Measurements from ENCODE around the gene PRRT1B.

PRRT1B gene

DNA sequence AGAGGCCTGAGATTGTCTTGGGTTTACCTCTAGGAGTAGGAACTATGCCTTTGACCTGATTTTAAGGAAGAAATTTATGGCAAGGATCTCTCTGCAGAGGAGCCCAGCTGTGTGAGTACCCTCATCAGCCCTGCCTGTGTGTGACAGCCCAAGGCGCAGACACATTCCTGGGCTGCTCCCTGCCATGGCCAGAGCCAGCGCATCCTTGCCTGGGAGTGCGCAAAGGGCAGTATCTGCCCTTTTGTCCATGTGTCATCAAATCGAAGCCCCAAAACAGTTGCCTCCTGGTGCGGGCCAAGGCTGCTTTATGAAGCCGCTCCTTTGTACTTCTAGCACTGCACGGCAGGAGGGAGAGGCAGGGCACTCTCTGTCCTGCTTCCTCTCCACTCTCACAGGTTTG is 51.9 kb downstream of the PRRT1B start:
- DNase-seq = no peak

DNA sequence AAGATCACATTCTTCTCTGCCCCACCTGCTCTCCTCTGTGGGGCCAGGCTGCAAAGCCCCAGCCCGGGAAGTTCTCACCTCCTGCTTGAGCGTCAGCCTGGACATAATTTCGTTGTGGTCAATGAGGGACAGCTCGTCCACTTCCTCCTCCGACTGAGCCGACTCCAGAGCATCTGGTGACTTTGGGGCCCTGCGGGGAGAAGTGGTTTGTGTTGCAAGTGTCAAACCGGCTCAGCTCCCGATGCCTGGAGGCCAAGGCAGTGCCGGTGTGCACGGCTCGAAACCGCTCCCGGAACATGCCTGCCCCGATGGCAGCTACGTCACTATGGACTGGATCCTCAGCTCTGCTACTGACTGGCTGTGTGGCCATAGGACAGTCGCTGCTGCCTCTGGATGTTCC is 52.8 kb downstream of the PRRT1B start:
- DNase-seq = peak; percentile 95 to 98 (median 96)

DNA sequence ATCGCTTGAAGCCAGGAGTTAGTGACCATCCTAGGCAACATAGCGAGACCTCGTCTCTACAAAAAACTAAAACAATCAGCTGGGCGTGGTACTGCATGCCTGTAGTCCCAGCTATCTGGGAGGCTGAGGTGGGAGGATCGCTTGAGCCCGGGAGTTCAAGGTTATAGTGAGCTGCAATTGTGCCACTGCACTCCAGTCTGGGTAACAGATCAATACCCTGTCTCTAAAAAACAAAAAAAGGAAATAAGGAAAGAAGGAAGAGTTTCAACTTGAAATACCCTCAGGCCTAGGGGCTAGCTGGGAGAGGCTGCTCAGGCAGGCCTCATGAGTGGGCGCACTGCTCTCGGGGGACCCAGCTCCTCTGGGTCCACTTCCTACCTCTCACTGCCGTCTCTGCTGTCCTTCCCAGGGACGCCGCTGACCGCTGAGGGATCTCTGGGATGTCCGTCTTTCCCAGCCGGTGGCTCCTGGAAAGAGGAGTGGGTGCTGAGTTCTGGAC is 56.4 kb downstream of the PRRT1B start:
- no peak for DNase-seq

DNA sequence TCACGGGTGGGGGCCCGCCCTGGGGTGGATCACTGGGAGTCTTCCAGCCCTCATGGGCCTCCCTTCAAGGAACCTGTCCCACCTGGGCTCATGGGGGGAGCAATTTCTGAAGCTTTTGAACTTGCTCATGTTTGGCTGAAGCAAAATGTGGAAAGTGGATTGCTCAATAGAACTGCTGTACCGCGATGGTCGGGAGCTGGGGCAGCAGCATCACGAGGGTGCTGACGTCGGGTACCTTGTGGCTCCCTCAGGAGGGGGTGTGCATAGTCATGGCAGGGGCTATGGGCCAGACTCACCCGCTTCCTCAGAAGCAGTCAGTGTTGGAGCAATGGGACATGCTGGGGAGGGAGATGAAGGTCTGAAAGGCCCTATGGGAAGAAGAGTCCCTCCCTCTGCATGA is 57.9 kb downstream of the PRRT1B start:
- DNase-seq = peak; percentile 78 to 88 (median 82)

DNA sequence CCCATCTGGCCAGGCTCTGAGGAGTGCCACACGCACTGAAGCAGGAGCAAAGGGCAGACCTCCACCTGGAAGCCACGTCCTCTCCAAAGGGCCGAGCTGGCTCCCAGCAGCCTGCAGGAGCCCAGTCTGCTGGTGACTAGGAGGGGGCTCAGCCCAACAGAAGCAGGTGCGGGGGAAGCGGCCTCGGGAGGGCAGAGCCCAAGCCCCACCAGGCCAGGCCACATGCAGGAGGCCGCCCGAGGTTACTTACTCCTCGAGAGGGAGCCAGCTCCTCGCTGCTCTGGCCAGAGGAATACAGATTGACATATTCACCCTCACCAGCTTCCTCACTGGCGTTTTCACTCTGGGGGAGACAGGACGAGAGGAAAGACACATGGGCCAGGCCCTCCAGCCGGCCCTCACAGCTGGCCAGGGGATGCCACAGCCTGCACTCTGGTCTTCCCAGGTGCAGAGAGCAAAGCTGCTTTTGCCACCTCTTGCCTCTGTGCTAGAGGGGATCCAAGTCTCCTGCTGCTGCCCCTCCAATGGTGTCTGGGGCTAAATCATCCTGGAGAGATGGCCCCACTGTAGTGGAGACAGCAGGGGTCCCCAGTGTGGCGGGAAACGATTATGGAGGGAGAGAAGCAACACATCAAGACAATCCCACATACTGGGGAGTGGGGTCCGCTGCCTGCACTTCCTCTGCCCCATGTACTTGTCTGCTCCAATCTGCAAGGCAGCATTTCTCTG is 58.6 kb downstream of the PRRT1B start:
- DNase-seq = no peak

DNA sequence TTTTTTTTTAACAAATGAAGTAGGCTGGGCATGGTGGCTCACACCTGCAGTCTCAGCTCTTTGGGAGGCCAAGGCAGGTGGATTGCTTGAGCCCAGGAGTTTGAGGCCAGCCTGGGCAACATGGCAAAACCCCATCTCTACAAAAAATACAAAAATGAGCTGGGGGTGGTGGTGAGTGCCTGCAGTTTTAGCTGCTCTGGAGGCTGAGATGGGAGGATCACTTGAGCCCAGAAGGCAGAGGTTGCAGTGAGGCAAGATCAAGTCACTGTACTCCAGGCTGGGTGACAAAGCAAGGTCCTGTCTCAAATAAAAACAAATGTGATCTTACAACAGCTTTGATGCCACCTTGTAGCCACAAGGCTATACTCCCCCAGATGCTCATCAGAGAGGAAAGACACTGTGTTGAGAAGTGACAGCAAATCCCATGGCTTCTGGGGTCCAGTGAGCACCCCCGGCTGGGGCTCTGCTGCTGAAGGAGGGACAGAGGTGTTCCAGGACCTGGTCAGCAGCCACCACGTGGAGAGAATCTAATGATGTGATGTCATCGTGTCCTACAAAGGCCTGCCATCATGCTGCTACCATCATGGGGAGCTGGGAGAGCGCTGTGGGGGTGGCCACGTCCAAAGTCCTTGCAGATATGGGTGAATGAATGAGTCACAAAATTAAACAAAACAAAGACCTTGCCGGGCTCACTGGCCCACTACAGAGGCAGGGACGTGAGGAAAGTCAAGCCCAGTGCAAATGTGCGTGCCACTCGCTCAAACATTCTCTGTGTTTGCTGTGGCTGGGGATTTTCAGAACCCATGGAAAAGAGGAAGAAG is 60.7 kb downstream of the PRRT1B start:
- DNase-seq = no peak

DNA sequence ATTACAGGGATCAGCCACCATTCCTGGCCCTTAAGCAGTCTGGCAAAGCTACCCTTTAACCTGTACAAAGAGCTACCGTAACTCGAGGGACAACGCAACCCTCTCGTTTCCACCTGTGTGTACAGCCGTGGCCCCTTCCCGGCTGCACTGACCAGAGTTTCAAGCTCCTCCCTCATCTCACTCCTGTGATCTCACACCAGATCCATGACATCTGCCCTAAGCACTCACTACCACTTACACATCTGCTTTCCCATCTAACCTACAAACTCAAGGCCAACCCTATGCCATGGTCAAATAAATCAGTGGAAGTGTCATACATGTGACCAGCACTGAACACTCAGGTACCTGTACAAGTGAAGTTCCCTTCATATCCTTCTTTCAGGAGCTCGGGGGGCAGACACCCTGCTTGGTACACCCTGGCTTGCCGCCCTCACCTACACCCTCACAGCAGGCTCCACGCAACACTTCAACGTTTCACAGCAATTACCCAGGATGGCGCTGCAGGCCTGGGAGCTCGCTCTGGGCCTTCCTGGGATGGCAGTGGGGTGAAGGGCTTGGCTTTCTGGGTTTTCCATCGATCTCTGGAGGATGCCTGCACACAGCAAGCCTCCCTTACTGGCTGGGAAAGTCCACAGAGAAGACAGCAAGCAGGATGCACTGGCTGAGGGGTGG is 61.7 kb downstream of the PRRT1B start:
- DNase-seq = no peak

DNA sequence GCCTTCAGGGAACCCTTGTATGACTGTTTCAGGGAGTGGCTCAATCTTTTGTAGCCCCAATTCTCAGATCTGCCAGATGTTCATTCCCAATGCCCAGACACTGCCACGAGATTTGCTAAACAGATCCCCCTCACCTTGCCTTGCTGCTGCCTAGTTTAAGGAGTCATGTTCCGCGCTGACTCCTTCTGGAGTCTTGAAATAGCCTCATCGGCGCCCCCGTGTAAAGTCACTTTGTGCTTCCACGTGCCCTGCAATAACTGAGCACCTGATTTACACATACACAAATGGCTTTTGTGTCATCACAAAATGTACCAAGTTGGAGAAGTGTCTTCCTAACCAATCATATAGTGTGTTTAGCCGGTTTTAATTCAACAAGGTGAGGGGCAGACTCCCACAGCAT is 62.3 kb downstream of the PRRT1B start:
- DNase-seq = no peak

DNA sequence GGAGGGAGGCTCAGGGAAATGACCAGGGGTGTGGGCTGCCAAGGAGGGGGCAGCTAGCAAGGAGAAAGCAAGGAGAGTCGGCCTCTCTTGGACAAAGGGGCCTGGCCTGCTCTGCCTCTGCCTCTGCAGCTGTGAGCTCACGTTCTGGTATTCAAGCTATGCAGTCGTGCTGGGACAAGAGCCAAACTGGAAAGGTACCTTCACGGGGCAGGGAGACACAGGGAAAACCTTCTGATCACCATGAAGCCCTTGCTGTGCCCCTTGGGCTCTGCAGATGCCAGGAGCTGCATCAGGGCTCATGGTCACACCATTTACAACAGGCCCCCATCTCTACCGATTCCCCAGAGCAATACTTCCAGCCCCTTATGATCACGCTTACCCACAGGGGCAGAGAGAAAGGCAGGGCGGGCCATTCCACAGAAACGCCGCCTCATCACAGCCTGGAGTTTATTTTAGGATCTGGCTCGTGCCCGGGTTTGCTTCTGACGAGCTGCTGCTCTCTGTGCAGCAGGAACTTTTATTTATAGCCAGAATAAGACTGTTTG is 63.2 kb downstream of the PRRT1B start:
- DNase-seq = no peak

Measured in suppressor macrophage (primary cell).